GM18505 (cell line): ENCODE data around the gene NEFH.
"Not testable (repeated sequence)": the region's sequence is repeated elsewhere in the genome, so short reads cannot be mapped to it uniquely, and the experiment has no call there.

Experiments used
- ATAC-seq: cut with Tn5 transposase; IDR thresholded peaks from one replicate; pipeline ENCODE4 v1.9.1; 2021; ENCODE audit not compliant: unreplicated experiment
- POLR2A ChIP-seq: IDR thresholded peaks from 4 replicates; pipeline ENCODE4 v1.6.1; 2011; ENCODE audit warnings: borderline replicate concordance; ENCODE audit not compliant: insufficient read depth, insufficient read length; ENCODE audit errors: extremely low read depth

The NEFH gene

DNA sequence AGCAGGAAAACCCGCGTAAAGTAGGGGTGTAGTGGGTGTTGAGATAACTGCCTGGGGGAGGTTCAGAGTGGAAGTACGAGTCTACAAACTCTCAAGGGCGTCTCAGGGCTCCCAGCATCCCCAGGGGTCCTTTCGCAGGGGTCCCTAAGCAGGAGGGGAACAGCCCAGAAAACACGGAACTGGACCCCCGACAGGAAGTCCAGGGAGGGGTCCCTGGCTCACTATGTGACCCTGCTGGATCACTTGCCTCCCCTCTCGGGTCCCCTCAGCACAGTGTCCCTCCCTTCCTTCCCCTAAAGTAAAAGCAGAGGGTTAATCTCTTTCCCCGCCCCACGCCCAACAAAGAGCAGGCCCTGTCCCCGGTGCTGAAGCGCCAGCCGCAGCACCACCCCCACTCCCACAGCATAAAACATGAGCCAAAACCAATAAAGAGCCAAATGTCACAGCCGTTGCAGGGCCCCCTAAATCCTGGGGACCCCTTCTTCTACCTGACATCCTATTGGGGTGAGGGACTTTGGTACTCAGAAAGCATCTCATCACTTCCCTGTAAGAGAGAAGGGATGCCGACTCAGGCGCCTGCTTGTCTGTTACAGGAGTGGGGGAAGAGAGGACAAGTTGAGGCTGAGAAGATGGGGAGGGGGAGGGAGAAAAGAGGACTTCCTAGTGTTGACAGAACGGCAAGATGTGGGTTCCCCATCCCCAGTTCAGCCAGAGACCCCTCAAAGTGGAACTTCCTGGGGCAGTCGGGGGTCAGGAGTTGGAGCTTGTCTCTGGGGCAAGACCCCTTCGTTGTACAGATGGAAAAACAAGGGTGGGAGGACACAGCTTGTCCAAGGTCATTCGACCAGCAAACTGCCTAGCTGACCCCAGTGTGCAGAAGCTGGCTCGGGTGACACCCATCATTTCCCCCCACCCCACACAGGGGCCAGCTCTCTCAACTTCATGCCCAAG is 1.4 kb upstream of the NEFH start:
- no peak for TF ChIP-seq POLR2A
- ATAC-seq = no peak

DNA sequence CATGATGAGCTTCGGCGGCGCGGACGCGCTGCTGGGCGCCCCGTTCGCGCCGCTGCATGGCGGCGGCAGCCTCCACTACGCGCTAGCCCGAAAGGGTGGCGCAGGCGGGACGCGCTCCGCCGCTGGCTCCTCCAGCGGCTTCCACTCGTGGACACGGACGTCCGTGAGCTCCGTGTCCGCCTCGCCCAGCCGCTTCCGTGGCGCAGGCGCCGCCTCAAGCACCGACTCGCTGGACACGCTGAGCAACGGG is 169 bp downstream of the NEFH start:
- TF ChIP-seq POLR2A = no peak
- no peak for ATAC-seq

DNA sequence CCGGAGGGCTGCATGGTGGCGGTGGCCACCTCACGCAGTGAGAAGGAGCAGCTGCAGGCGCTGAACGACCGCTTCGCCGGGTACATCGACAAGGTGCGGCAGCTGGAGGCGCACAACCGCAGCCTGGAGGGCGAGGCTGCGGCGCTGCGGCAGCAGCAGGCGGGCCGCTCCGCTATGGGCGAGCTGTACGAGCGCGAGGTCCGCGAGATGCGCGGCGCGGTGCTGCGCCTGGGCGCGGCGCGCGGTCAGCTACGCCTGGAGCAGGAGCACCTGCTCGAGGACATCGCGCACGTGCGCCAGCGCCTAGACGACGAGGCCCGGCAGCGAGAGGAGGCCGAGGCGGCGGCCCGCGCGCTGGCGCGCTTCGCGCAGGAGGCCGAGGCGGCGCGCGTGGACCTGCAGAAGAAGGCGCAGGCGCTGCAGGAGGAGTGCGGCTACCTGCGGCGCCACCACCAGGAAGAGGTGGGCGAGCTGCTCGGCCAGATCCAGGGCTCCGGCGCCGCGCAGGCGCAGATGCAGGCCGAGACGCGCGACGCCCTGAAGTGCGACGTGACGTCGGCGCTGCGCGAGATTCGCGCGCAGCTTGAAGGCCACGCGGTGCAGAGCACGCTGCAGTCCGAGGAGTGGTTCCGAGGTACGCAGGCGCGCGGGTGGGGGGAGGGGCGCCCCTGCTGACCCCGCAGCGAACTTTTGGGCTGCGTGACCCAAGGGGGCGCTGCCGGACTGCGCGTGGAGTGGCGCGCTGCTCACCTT is 670 bp downstream of the NEFH start:
- ATAC-seq = no peak
- TF ChIP-seq POLR2A = no peak

DNA sequence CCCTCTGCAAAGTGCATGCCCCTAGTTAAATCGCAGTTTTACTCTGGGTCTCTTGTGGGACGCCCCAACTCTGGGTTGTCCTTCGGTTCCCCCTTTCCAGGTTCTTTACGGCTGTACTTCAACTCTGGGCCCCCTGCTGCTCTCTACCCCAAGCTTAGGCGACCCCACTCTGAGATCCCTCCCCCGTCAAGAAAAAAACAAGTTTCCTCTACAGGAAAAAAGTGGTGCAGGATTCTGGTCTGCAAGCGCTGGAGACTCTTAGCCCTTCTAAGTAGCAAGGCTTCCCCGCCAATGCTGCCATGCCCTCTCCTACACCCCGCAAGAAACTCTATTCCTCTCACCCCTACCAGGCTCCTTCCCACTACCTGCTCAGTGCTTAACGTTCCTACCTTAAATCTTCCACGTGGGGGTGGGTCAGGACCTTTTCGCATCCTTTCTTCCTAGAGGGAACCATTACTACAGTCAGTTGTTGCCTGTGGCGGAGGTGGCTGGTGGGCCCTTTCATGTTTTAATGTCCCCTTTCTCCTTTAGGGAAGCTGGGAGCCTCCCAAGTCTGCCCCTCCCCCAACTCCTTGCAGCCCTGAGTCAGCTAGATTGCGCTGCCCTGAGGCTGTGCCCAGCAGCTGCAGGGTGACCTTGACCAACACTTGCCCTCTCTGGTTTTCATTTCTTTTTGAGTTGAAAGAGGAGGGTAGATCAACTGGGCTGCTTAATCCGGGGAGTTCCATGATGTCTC is 1.4 kb downstream of the NEFH start:
- no peak for TF ChIP-seq POLR2A
- ATAC-seq = no peak

DNA sequence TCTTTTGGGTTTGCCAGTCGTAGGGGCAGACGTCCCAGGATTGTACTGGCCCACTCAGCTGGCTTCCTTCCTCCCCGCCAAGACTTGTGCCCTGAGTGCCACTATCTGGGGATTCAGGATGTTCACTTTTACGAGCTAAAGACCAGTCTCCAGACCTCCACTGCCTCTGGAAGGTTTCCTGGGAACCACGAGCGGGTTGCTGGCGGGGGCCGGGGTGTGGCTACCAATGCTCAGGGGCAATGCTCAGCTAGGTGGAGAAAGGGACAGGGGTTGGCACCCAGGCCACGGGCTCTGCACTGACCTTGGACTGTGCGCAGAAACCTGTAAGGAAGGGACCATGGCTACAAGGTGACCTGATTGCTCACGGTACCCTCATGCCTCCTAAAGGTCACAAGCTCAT is 2.2 kb downstream of the NEFH start:
- no peak for TF ChIP-seq POLR2A
- no peak for ATAC-seq

DNA sequence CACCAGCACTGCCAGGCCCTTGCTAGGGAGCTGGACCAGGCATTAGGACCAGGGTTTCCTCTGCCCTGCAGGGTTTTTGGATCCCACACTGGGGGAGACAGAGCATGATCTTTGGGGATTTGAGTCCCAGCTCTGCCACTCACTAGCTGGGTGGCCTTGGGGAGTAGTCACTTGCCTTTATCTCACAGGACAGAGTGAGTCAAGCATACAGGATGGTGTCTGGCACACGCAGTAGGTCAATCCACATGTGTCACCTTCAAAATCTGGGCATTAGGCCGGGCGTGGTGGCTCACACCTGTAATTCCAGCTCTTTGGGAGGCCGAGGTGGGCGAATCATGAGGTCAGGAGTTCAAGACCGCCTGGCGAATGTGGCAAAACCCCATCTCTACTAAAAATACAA is 2.7 kb downstream of the NEFH start:
- no peak for ATAC-seq
- TF ChIP-seq POLR2A = no peak

DNA sequence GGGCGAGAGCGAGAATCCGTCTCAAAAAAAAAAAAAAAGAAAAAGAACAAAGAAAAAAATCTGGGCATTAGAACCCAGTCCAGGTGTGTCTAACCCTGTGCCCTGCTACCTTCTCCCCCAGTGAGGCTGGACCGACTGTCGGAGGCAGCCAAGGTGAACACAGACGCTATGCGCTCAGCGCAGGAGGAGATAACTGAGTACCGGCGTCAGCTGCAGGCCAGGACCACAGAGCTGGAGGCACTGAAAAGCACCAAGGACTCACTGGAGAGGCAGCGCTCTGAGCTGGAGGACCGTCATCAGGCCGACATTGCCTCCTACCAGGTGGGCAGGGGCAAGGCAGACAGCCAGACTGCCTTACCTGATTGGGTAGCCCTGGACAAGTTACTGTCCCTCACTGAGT is 3.2 kb downstream of the NEFH start:
- ATAC-seq = no peak
- TF ChIP-seq POLR2A = no peak

DNA sequence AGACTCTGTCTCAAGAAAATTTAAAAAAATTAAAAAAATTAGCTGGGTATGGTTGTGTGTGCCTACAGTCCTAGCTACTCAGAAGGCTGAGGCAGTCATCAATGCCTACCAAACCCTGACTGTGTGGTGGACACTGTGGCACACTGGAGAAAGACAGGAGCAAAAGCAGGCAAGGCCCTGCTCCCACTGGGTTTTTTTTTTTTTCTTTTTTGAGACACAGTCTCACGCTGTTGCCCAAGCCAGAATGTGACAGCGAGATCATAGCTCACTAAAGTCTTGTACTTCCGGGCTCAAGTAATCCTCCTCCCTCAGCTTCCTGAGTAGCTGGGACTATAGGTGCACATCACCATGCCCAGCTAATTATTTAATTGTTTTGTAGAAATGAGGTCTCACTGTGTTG is 4.6 kb downstream of the NEFH start:
- ATAC-seq = no peak
- no peak for TF ChIP-seq POLR2A

DNA sequence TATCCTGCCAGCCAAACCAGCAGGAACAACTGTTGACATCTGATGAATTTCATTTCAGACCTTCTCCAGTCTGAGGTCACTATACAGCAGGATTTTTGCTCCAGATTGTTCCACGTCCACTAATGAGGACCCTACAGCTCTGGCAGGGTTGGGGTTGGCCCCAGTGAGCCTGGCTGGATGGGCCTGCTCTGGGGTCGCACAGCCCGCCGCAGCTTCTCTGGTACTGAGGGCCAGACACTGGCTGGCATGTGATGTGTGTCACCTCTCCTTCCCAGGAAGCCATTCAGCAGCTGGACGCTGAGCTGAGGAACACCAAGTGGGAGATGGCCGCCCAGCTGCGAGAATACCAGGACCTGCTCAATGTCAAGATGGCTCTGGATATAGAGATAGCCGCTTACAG is 5.4 kb downstream of the NEFH start:
- TF ChIP-seq POLR2A = no peak
- no peak for ATAC-seq

DNA sequence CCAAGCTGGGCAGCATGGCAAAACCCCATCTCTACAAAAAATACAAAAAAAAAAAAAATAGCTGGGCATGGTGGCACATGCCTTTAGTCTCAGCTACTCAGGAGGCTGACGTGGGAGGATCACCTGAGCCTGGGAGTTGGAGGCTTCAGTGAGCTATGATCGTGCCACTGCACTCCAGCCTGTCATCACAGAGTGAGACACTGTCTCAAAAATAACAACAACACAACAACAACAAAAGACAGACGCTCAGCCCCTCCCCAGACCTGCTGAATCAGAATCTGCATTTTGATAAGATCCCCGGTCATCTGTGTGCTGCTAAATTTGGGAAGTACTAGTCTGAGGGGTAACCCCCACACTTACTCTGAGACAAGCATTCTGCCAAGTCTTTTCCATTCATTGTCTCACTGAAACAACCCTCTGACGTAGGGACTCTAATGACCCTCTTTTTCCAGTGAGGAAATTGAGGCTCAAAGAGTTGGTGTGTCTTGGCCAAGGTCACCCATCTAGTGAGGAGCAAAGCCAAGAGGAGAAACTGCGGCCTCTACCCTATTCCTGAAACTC is 7.5 kb downstream of the NEFH start:
- no peak for TF ChIP-seq POLR2A
- no peak for ATAC-seq

DNA sequence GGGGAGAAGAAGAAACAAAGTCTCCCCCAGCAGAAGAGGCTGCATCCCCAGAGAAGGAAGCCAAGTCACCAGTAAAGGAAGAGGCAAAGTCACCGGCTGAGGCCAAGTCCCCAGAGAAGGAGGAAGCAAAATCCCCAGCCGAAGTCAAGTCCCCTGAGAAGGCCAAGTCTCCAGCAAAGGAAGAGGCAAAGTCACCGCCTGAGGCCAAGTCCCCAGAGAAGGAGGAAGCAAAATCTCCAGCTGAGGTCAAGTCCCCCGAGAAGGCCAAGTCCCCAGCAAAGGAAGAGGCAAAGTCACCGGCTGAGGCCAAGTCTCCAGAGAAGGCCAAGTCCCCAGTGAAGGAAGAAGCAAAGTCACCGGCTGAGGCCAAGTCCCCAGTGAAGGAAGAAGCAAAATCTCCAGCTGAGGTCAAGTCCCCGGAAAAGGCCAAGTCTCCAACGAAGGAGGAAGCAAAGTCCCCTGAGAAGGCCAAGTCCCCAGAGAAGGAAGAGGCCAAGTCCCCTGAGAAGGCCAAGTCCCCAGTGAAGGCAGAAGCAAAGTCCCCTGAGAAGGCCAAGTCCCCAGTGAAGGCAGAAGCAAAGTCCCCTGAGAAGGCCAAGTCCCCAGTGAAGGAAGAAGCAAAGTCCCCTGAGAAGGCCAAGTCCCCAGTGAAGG is 9.2 kb downstream of the NEFH start:
- ATAC-seq = not testable (repeated sequence)

DNA sequence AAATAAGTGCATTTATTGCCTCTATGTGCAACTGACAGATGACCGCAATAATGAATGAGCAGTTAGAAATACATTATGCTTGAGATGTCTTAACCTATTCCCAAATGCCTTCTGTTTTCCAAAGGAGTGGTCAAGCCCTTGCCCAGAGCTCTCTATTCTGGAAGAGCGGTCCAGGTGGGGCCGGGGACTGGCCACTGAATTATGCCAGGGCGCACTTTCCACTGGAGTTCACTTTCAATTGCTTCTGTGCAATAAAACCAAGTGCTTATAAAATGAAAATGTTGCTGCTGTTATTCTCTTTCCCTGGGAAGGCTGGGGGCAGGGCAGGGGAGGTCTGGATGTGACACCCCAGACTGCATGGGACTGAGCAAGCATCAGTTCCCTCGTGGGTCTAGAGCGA is 11.0 kb downstream of the NEFH start:
- no peak for TF ChIP-seq POLR2A
- no peak for ATAC-seq

DNA sequence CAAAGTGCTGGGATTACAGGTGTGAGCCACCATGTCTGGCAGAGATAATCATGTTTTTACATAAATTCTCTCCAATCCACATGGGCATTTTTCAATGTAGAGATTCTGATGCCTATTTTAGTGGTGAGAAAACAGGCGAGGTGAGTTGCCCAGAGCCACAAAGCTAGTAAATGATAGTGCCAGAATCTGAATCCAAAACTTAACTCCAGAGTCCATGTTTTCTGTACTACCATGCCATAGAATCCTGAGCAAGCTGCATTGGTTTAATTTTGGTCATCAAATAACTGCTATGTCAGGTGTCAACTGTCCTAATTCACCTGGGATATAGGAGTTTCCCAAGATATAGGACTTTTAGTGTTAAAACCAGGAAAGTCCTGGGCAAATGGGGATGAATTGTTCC is 13.6 kb downstream of the NEFH start:
- ATAC-seq = no peak
- TF ChIP-seq POLR2A = no peak
